HCT116 (cell line): ENCODE measurements around the gene MLEC. TPM values are rescaled to one million over a fixed set of nuclear protein-coding genes. Genes with fewer than 3 reads are reported as not detected.

Experiments used
- ATAC-seq: fragments of 200-7000 bp; cut with Tn5 transposase; 2 replicates; pipeline ENCODE4 v1.9.1; 2020; ENCODE audit warnings: mild to moderate bottlenecking, moderate library complexity
- BruUV-seq: library from RNA; stranded (reverse); fragments of 400-500 nt; replicated peaks from 2 replicates; lab custom pipeline; 2021; lab: Mats Ljungman, UMichigan
- CTCF ChIA-PET: fragments of 300-600 bp; sonication (Branson Sonifier 250); formaldehyde crosslinking; loops from one replicate; lab custom pipeline; 2021; ENCODE audit warnings: antibody characterized with exemption; lab: Charles Lee
- POLR2A ChIA-PET: fragments of 300-600, 350-600 bp; sonication (Branson Sonifier 250); formaldehyde crosslinking; loops from one replicate; lab custom pipeline; 2021; ENCODE audit warnings: antibody characterized with exemption; lab: Charles Lee
- RAD21 ChIA-PET, 2 experiments: fragments of 300-600 bp; sonication (Branson Sonifier 250); formaldehyde crosslinking; loops; one replicate each; lab custom pipeline; 2023; ENCODE audit warnings: low total read pairs in 2 of 2; ENCODE audit not compliant: uncharacterized antibody in 2 of 2, unreplicated experiment in 2 of 2, low non-redundant PET in 1 of 2; lab: Charles Lee
- DNase-seq: peaks from one replicate; pipeline ENCODE4 v3.0.0-alpha.2; 2010; ENCODE audit warnings: low read depth, low spot score
- H2AFZ ChIP-seq: fragments of 200-600 bp; shearing (Covaris generic), sonication (generic); 2 replicates; pipeline ENCODE4 v1.6.1; 2017; ENCODE audit warnings: low read depth, mixed run types, mixed read lengths, antibody characterized with exemption, low read length; ENCODE audit not compliant: poor library complexity, severe bottlenecking
- H3K27ac ChIP-seq: 2 replicates; pipeline ENCODE4 v1.5.1; 2012; ENCODE audit warnings: low read depth, low read length
- H3K27me3 ChIP-seq: fragments of 200-600 bp; sonication (generic); 2 replicates; pipeline ENCODE4 v1.6.1; 2016; ENCODE audit warnings: mixed run types, low read length, mixed read lengths; ENCODE audit not compliant: insufficient read depth
- H3K36me3 ChIP-seq, 2 experiments: fragments of 200-500 bp in 1 of 2; fragments of 200-600 bp in 1 of 2; sonication (Bioruptor generic) in 1 of 2; sonication (generic) in 1 of 2; 2 replicates each; pipeline versions ENCODE4 v1.5.1 to v1.6.1; 2014 to 2016; ENCODE audit warnings: low read length in 2 of 2, inconsistent platforms in 1 of 2, mixed read lengths in 1 of 2, mixed run types in 1 of 2; ENCODE audit not compliant: insufficient read depth in 2 of 2, control insufficient read depth in 1 of 2
- H3K4me1 ChIP-seq, 2 experiments: fragments of 200-600 bp in 1 of 2; sonication (generic) in 1 of 2; 2 replicates each; pipeline versions ENCODE4 v1.5.1 to v1.6.1; 2012 to 2017; ENCODE audit warnings: low read length in 2 of 2, inconsistent platforms in 1 of 2, mild to moderate bottlenecking in 1 of 2, mixed read lengths in 1 of 2, mixed run types in 1 of 2, moderate library complexity in 1 of 2; ENCODE audit not compliant: insufficient read depth in 2 of 2, control insufficient read depth in 1 of 2
- H3K4me2 ChIP-seq: fragments of 200-600 bp; sonication (generic); 2 replicates; pipeline ENCODE4 v1.6.1; 2017; ENCODE audit warnings: mixed run types, low read length, mixed read lengths
- H3K4me3 ChIP-seq, 2 experiments: fragments of 200-600 bp in 1 of 2; sonication (generic) in 1 of 2; replicated peaks in 1 of 2; 2 replicates each; pipeline ENCODE4 v1.5.1; 2011 to 2016; ENCODE audit warnings: low read length in 2 of 2, control low read depth in 1 of 2, low read depth in 1 of 2, mild to moderate bottlenecking in 1 of 2, mixed read lengths in 1 of 2, mixed run types in 1 of 2
- H3K79me2 ChIP-seq: fragments of 200-600 bp; sonication (generic); 2 replicates; pipeline ENCODE4 v1.6.1; 2017; ENCODE audit warnings: mild to moderate bottlenecking, mixed run types, low read length, moderate library complexity, mixed read lengths; ENCODE audit not compliant: insufficient read depth
- H3K9ac ChIP-seq: fragments of 200-600 bp; sonication (generic); 2 replicates; pipeline ENCODE4 v1.6.1; 2016; ENCODE audit warnings: low read length, mixed read lengths
- H3K9me2 ChIP-seq: fragments of 200-600 bp; sonication (generic), shearing (Covaris generic); 2 replicates; pipeline ENCODE4 v1.6.1; 2017; ENCODE audit warnings: mixed run types, mild to moderate bottlenecking, moderate library complexity; ENCODE audit not compliant: insufficient read depth
- H3K9me3 ChIP-seq, 2 experiments: fragments of 200-500 bp in 1 of 2; fragments of 200-600 bp in 1 of 2; sonication (Bioruptor generic) in 1 of 2; sonication (generic) in 1 of 2; 2 replicates each; pipeline ENCODE4 v1.6.1; 2014 to 2017; ENCODE audit warnings: low read length in 2 of 2, mixed read lengths in 2 of 2, inconsistent platforms in 1 of 2, low read depth in 1 of 2, mild to moderate bottlenecking in 1 of 2, mixed run types in 1 of 2, moderate library complexity in 1 of 2; ENCODE audit not compliant: control insufficient read depth in 1 of 2, insufficient read depth in 1 of 2
- H4K20me1 ChIP-seq: fragments of 200-600 bp; sonication (generic), shearing (Covaris generic); 2 replicates; pipeline ENCODE4 v1.6.1; 2017; ENCODE audit warnings: mixed run types, mild to moderate bottlenecking, moderate library complexity; ENCODE audit not compliant: insufficient read depth
- ATF3 ChIP-seq: IDR thresholded peaks from 2 replicates; pipeline ENCODE4 v1.6.1; 2012
- CBX3 ChIP-seq: IDR thresholded peaks from 2 replicates; pipeline ENCODE4 v1.6.1; 2012; ENCODE audit warnings: low read depth
- EZH2 ChIP-seq: fragments of 200-600 bp; sonication (generic); IDR thresholded peaks from 2 replicates; pipeline ENCODE4 v1.6.1; 2017; ENCODE audit warnings: antibody characterized with exemption, mixed run types
- JUND ChIP-seq: IDR thresholded peaks from 2 replicates; pipeline ENCODE4 v1.6.1; 2012
- RAD21 ChIP-seq: IDR thresholded peaks from 2 replicates; pipeline ENCODE4 v1.6.1; 2012; ENCODE audit warnings: low read depth, mild to moderate bottlenecking
- SIN3A ChIP-seq: IDR thresholded peaks from 2 replicates; pipeline ENCODE4 v1.6.1; 2012; ENCODE audit warnings: low read depth
- SP1 ChIP-seq: IDR thresholded peaks from 2 replicates; pipeline ENCODE4 v1.6.1; 2012; ENCODE audit warnings: low read depth
- TCF7L2 ChIP-seq: IDR thresholded peaks from 2 replicates; pipeline ENCODE4 v1.7.0; 2011; ENCODE audit warnings: borderline replicate concordance, inconsistent platforms; ENCODE audit not compliant: insufficient read depth, insufficient read length; ENCODE audit errors: extremely low read depth
- ZBTB33 ChIP-seq: IDR thresholded peaks from 2 replicates; pipeline ENCODE4 v1.6.1; 2011; ENCODE audit warnings: mild to moderate bottlenecking, low read length, moderate library complexity; ENCODE audit not compliant: insufficient replicate concordance; ENCODE audit errors: extremely low read depth
- intact Hi-C: fragments of 100-400 bp; cut with micrococcal nuclease; formaldehyde crosslinking; loops from 2 replicates; pipeline ENCODE4 v1.10.0; 2022
- total RNA-seq: library from RNA; stranded (reverse); gene quantifications from one replicate; pipeline ENCODE4 v1.2.1, GENCODE V29; 2021; ENCODE audit not compliant: unreplicated experiment
- TF ChIP-seq, protein P1 (sequence below), 3 experiments: fragments of 200-600 bp in 1 of 3; sonication (generic) in 1 of 3; IDR thresholded peaks in 2 of 3; conservative IDR thresholded peaks in 1 of 3; 2 replicates each; pipeline ENCODE4 v1.5.1; 2012 to 2017; ENCODE audit warnings: low read depth in 2 of 3, low read length in 2 of 3, antibody characterized with exemption in 1 of 3, borderline replicate concordance in 1 of 3, control low read depth in 1 of 3, mild to moderate bottlenecking in 1 of 3, mixed read lengths in 1 of 3, mixed run types in 1 of 3, moderate library complexity in 1 of 3; ENCODE audit not compliant: insufficient read depth in 1 of 3

The MLEC gene
- total RNA-seq, 1 experiment from 2014 or later, result 152 TPM

DNA sequence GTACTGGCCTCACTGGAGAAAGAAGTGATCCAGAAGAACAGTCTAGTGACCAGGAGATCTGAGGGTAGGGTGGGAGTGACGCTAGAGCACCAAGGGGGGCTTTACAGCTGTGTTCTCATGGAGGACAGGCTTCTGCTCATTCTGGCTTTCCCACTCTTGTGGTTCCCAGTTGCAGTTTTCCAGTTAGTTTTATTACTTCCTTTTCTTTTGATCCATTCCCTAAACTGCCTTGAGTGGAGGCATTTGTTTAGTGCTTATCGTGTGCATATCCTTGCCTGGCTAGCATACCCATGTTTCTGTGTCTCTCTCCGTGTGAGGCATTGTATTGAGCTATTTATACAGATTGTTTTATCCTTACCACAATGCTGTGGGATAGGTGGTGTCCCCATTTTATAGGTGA is 4.0 kb downstream of the MLEC start:
- ATAC-seq, result no peak
- Histone ChIP-seq H3K9ac (no peak overlapping the region), H3K79me2 (peaks cover 71% of the 10 kb centered on the region)
- DNase-seq, result no peak
- POLR2A ChIA-PET, result no interaction called here
- TF ChIP-seq JUND (no peak), EZH2 (no peak), TCF7L2 (no peak)
- TF ChIP-seq, all 23 proteins: peak for 0
- H3K27ac ChIP-seq, result no peak overlapping the region
- H3K4me1 ChIP-seq, result peaks cover 18 to 21% of the 10 kb centered on the region in 2 experiments
- no peak overlapping the region for H3K4me3 ChIP-seq
- no peak overlapping the region for H3K4me2 ChIP-seq
- H3K9me3 ChIP-seq, result no peaks in the 10 kb centered on the region
- ChIA-PET CTCF (no interaction called here), RAD21 (no interaction called here)
- BruUV-seq, result no TSS peak
- H3K9me2 ChIP-seq, result no peaks in the 10 kb centered on the region
- intact Hi-C loops, result no loop called here
- H2AFZ ChIP-seq, result no peak overlapping the region
- H4K20me1 ChIP-seq, result peaks cover 4% of the 10 kb centered on the region; the same call in 1 of the 2 replicates
- no peaks in the 10 kb centered on the region for H3K27me3 ChIP-seq
- peaks cover 23 to 36% of the 10 kb centered on the region in 2 experiments for H3K36me3 ChIP-seq

GRCh38 chr12:120692524-120693033 is 5.6 kb downstream of the MLEC start:
- BruUV-seq, result no TSS peak
- H3K4me2 ChIP-seq, result no peak overlapping the region
- no peaks in the 10 kb centered on the region for H3K9me3 ChIP-seq
- H3K79me2 ChIP-seq, result peaks cover 65% of the 10 kb centered on the region
- no peak for ATAC-seq
- TF ChIP-seq CBX3 (no peak), RAD21 (no peak), ZBTB33 (no peak), ATF3 (no peak), SIN3A (no peak), SP1 (no peak)
- TF ChIP-seq, protein P1, sequence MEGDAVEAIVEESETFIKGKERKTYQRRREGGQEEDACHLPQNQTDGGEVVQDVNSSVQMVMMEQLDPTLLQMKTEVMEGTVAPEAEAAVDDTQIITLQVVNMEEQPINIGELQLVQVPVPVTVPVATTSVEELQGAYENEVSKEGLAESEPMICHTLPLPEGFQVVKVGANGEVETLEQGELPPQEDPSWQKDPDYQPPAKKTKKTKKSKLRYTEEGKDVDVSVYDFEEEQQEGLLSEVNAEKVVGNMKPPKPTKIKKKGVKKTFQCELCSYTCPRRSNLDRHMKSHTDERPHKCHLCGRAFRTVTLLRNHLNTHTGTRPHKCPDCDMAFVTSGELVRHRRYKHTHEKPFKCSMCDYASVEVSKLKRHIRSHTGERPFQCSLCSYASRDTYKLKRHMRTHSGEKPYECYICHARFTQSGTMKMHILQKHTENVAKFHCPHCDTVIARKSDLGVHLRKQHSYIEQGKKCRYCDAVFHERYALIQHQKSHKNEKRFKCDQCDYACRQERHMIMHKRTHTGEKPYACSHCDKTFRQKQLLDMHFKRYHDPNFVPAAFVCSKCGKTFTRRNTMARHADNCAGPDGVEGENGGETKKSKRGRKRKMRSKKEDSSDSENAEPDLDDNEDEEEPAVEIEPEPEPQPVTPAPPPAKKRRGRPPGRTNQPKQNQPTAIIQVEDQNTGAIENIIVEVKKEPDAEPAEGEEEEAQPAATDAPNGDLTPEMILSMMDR (IDR thresholded peaks at IDR 0.05 in 2 of 3, conservative IDR thresholded peaks at IDR 0.05 in 1 of 3; ENCODE audit: borderline replicate concordance in 1 of 3, insufficient read depth in 1 of 3, low read depth in 2 of 3, low read length in 2 of 3), result no peak
- TF ChIP-seq, all 23 proteins: peak for 0
- Histone ChIP-seq H3K9ac (no peak overlapping the region), H2AFZ (no peak overlapping the region), H3K27ac (no peak overlapping the region), H3K36me3 (peaks cover 36 to 50% of the 10 kb centered on the region in 2 experiments), H3K4me1 (peaks cover 18 to 20% of the 10 kb centered on the region in 2 experiments), H3K4me3 (no peak overlapping the region), H3K9me2 (no peaks in the 10 kb centered on the region), H3K27me3 (no peaks in the 10 kb centered on the region), H4K20me1 (peaks cover 4% of the 10 kb centered on the region; the same call in 1 of the 2 replicates)
- ChIA-PET CTCF (no interaction called here), POLR2A (no interaction called here), RAD21 (no interaction called here)
- no peak for DNase-seq
- intact Hi-C loops, result no loop called here
